Middle frontal gyrus (tissue), 1 donor: ENCODE data around the gene KRTAP12-4.
"Not testable (repeated sequence)": the region's sequence is repeated elsewhere in the genome, so short reads cannot be mapped to it uniquely, and the experiment has no call there.

Experiments
- DNase-seq: peaks from one replicate; pipeline ENCODE4 v3.0.0-alpha.2; 2015; ENCODE audit warnings: low spot score; ENCODE audit errors: extremely low spot score

KRTAP12-4 gene

DNA sequence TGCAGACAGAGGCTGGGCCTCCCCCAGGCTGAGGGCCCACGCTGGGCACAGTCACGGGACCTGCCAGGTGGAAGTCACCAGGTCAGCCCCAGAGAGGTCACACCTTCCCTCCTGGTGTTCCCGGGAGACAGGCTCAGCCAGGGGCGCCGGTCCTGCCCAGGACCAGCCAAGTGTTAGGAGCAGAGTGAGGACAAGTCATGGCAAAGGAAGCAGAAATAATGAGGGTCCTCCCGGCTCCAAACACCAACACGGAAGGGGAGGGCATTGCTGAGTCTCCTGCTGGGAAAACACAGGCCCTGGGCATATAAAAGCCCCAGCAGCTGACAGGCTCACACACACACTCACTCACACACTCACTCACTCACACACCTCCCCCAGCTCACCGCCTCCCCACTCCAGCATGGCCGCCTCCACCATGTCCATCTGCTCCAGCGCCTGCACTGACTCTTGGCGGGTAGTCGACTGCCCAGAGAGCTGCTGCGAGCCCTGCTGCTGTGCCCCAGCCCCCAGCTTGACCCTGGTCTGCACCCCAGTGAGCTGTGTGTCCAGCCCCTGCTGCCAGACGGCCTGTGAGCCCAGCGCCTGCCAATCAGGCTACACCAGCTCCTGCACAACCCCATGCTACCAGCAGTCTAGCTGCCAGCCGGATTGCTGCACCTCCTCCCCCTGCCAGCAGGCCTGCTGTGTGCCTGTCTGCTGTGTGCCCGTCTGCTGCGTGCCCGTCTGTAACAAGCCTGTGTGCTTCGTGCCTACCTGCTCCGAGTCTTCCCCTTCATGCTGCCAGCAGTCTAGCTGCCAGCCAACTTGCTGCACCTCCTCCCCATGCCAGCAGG lies 17.2 kb downstream of the KRTAP12-4 start, which contains the start of gene KRTAP10-10:
TSS of gene KRTAP10-10 (plus strand) at position 339 of the 833 bp plus-strand sequence. CDS start at position 401, 62 bp downstream.
- DNase-seq, result no peak

DNA sequence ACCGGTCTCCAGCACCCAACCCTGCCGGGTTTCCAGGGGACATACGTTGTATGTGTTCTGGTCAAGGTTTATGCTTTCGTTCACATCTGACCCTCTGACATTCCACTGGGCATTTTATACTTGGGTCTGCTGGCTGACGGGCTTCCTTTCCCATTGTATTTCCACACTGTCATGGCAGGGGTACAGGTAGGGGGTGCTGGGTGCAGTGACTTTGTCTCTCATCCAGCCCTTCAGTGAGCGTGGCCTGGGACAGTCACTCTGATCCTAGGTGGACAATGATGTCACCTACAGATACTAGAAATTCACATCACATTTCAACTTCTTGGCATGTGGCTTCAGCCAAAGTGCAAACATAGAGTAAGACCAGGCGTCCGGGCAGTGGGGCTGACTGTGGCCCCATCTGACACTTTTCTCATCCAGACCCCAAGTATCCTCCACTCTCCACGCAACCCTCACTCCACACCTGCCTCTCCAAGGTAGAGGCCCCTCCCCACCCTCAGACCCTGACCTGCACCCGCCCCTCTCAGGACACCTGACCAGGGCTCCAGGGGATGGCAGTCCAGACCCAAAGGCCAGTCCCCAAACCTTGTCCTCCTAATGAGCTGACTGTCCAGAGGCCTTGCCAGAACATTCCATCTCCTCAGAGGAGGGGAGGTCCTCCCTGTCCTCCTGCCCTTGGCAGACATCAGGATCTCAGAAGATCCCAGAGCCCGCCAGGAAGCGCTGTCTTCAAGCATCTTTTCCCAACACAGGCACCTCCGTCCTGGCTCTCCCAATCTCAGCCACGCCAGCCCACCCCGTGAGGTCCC lies 18.0 kb downstream of the KRTAP12-4 start:
- no peak for DNase-seq

DNA sequence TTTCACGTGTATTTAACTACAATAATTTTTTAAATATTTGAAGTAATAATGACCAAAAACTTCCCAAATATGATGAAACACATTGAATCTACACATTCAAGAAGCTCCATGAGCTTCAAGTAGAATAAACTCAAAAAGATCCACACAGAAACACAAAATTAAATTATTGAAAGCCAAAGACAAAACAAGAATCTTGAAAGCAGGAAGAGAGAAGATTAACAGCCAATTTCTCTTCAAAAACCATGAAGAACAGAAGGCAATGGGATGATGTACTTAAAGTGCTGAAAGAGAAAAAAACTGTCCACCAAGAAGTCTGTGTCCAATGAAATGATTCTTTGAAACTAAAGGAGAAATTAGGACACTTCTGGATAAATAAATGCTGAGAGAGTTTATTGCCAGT lies 22.4 kb downstream of the KRTAP12-4 start:
- DNase-seq, result no peak

DNA sequence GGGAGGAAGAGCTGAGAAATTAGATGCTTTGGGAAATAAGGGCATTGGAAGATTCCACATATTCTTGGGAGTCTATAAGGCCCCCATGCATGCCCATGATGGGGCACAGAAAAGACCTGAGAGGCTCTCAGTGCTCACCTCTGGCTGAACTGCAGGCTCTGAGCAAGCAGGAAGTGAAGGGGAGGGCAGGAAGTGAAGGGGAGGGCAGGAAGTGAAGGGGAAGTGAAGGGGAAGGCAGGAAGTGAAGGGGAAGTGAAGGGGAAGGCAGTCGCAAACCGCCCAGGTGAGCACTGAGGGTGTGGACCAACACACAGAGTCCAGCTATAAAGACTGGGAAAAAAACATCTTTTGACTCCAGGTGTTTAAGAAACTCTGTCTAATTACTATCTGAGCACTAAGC lies 24.0 kb downstream of the KRTAP12-4 start:
- no peak for DNase-seq

DNA sequence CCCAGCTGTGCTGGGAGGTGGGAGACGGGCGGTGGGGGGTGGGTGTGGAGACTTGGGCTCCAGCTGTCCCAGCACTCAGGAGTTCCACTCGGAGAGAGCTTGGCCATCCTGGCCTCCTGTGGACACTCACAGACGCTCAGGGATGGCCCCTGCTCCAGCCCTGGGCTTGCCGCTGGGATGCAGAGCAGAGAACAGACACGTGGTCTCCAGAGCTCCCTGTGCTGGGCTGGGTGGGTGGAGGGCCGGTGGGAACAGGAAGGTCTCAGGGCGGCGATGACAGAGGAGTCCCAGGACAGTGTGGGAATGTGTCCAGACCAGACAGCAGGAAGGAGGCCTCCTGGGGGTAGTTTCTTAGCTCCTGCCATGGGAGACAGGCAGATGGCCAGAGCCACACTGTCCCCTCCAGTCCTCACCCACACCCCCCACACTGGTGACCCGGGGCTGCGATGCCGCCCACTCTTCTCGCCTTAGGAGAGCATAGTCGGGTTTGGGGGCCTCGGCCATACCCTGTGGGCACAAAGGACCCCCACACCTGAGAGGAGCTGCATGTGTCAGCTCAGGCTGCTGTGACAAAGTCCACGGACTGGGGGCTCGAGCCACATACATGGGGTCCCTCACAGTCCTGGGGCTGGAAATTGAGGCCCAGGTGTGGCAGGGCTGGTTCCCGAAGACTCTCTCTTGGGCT lies 25.6 kb downstream of the KRTAP12-4 start:
- DNase-seq, result no peak

GRCh38 chr21:44627831-44628233 lies 26.6 kb downstream of the KRTAP12-4 start:
- DNase-seq, result not testable (repeated sequence)

GRCh38 chr21:44627181-44627822 lies 27.2 kb downstream of the KRTAP12-4 start:
- not testable (repeated sequence) for DNase-seq

GRCh38 chr21:44626673-44627143 lies 27.8 kb downstream of the KRTAP12-4 start, which contains the start of gene KRTAP10-9:
Gene KRTAP10-9, plus strand, starts transcription at chr21:44627093. Its CDS starts 79 bp downstream, at chr21:44627172.
- DNase-seq, result no peak

DNA sequence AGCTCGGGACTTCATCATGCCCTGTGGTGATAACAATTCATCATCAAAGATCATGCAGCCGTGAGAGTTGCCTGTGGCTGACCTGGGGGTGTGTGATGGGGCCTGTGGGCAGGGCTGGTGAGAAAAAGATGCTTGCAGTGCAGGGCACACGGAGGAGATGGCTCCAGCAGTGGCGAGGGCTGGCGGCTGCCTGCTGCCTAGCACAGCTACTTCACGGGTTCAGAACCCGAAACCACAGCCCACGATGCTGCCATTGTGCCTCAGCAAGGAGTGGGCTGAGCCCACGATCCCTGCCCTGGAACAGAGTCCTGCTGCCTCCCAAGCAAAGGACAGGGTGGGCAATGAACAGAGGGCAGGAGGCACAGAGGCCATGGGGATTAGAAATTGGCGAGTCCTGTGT lies 28.2 kb downstream of the KRTAP12-4 start:
- DNase-seq, result no peak

DNA sequence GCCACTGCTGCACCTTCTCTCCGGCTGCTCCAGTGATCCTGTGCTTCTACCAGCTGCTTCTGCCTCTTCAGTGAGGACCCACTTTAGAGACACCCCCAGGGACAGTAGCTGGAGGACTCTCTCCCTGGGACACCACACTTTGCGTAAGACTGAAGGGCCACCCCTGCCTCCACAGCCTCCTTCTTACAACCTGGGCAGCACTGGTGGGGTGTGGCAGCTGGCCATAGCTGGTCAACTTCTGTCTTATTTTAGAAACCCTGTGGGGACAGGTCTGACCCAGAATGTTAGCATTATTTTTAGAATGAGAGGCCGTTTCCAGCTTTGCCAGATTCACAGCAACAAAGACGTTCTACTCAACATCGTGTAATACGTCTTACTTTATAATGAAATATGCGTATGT lies 28.7 kb downstream of the KRTAP12-4 start:
- no peak for DNase-seq

- DNase-seq, result no peak
These were observed 30.9 kb downstream of the KRTAP12-4 start for GRCh38 chr21:44623575-44623974.

DNA sequence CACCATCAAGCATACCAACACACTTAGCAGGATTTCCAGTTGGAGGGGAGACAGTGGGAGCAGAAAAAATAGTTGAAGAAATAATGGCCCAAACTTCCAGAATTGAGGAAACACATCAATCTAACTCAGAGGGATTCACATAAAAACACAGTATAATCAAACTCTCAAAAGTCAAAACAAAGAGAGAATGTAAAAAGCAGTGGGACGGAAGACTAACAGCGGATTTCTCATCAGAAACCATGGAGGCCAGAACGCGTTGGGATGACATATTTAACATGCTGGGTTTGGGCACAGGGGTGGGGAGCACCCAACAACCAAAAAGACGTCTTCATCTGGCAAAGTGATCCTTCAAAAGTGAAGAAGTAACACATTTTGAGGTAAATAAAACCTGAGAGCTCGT lies 34.6 kb downstream of the KRTAP12-4 start:
- no peak for DNase-seq

DNA sequence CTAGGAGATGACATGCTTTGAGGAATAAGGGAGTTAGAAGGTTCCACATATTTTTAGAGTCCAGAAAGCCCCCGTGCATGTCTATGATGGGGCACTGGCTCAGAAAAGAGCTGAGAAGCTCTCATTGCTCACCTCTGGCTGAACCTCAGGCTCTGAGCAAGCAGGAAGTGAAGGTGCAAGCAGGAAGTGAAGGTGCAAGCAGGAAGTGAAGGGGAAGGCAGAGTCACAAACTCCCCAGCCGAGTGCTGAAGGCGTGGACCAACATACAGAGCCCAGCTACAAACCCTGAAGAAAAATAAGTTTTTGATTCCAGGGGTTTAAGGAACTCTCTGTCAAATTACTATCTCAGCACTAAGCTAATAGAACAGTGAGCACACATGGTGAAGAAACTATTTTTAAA lies 35.5 kb downstream of the KRTAP12-4 start:
- no peak for DNase-seq

- no peak for DNase-seq
These were observed 36.0 kb downstream of the KRTAP12-4 start for GRCh38 chr21:44618504-44618903.

DNA sequence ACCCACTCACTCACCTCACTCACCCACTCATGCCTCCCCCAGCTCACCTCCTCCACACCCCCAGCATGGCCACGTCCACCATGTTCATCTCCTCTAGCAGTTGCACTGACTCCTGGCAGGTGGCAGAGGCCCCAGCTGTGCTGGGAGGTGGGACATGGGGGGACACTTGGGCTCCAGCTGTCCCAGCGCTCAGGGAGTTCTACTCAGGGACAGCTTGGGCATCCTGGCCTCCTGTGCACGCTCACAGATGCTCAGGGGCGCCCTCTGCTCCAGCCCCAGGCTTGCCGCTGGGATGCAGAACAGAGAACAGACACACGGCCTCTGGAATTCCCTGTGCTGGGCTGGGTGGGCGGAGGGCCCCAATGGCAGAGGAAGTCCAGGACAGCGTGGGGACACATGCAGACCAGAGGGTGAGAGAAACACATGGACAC lies 37.4 kb downstream of the KRTAP12-4 start:
- DNase-seq, result no peak

- no peak for DNase-seq
These were observed 37.9 kb downstream of the KRTAP12-4 start for GRCh38 chr21:44616591-44616926.

- DNase-seq, result no peak
These were observed 38.4 kb downstream of the KRTAP12-4 start for GRCh38 chr21:44615911-44616590.

DNA sequence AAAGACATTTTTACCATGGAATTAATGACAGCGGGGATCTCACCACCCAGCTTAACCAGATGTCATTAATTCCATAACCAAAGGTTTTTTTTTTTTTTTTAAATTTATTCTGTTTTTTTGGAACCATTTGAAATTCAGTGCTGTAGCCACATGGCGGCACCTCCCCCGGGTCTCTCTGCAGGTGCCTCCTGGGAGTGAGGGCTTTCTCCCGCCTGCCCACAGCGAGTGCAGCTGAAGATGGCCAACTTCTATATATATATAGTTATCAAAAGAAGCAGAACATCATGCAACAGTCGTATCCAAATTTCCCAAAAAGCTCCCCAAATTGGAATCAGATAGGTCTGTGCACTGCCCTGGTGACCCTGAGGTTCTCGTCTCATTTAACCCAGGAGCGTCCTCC lies 39.0 kb downstream of the KRTAP12-4 start:
- no peak for DNase-seq

GRCh38 chr21:44614961-44615391 lies 39.5 kb downstream of the KRTAP12-4 start:
- no peak for DNase-seq

DNA sequence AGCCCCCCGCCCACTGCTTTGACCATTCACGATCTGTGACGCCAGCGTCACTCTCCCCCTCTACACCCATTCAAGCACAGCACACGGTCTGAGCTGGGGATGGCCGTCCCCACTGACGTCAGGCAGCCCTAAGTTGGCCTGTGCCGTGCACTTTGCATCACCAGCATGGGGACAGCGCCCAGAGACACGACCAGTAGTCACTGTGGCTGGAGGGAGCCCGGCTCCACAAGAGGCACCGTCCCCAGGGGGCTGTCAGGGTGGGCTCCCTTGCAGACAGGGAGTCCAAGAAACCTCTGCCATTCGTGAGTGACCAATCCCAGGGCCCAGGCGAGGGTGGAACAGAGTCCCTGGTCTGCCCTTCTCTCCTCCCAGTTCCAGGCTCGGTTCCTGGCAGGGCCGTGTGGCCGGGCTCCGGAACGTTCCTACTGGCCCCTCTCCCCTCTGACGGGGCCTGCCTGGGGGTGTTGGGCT lies 40.3 kb downstream of the KRTAP12-4 start:
- no peak for DNase-seq
